ENCODE data around the gene FOXP3. TPM values are rescaled to one million over a fixed set of nuclear protein-coding genes. Genes with fewer than 3 reads are reported as not detected.

FOXP3 gene
- total RNA-seq, 1 experiment from 2014 or later: 0.68 TPM

DNA sequence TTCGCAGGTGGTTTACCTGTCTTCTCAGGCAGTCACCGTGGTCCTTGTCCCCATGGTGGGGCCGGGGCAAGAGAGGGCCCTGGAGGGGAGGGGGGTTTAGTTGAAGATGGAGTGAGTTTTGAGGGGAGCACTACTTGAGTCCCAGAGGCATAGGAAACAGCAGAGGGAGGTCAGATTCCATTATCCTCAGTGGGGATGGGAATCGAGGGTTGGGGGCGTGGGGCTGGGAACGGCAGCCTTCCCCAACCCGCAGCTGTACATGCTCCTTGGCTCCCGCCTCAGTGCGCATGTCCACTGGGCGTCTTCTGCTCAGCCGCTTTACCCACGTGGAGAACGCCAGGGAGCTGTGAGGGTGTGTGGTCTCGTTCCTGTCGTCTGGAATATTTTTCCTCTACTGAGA, 38.8 kb upstream of the FOXP3 start, which contains the start of gene GAGE10:
TSS of gene GAGE10 (plus strand) at position 301 of the 400 bp plus-strand sequence. CDS start 1,214 bp downstream, outside the sequence.
- Histone ChIP-seq H3K9ac (ENCODE audit: extremely low read depth, insufficient read length, low read length) (no peak within 1 kb of the TSS), H2AK5ac (ENCODE audit: insufficient read length, low read length) (no peak within 1 kb of the TSS), H3K9me3 (ENCODE audit: control insufficient read depth, low read depth, low read length) (peaks cover 38% of the 10 kb centered on the region), H4K20me1 (ENCODE audit: control insufficient read depth, insufficient read depth, insufficient read length) (no peaks in the 10 kb centered on the region), H3K18ac (ENCODE audit: insufficient read length, low read depth, low read length) (no peak within 1 kb of the TSS), H3K23me2 (ENCODE audit: insufficient read length, low read depth, low read length, poor library complexity, severe bottlenecking) (no peaks in the 10 kb centered on the region), H3T11ph (ENCODE audit: low read length) (no peak within 1 kb of the TSS), H2AFZ (ENCODE audit: low read length) (no peak within 1 kb of the TSS), H4K8ac (replicated peaks; ENCODE audit: insufficient read length, low read depth, low read length) (no peak within 1 kb of the TSS), H3K27ac (ENCODE audit: insufficient read length, low read depth, low read length) (no peak within 1 kb of the TSS), H2BK20ac (ENCODE audit: low read depth, low read length, poor library complexity, severe bottlenecking) (no peak within 1 kb of the TSS), H3K14ac (ENCODE audit: insufficient read depth, low read length) (no peak within 1 kb of the TSS), H3K79me1 (ENCODE audit: insufficient read depth, low read depth, low read length, poor library complexity, severe bottlenecking) (no peaks in the 10 kb centered on the region), H3K4ac (ENCODE audit: low read depth, low read length) (no peak within 1 kb of the TSS), H3K56ac (ENCODE audit: insufficient read length, low read depth, low read length) (no peak within 1 kb of the TSS), H4K91ac (ENCODE audit: insufficient read length, low read depth, low read length) (no peak within 1 kb of the TSS), H2BK12ac (ENCODE audit: insufficient read length, low read depth, low read length) (no peak within 1 kb of the TSS), H4K5ac (ENCODE audit: insufficient read length, low read depth, low read length) (no peak within 1 kb of the TSS), H3K27me3 (ENCODE audit: insufficient read depth, low read length) (no peaks in the 10 kb centered on the region), H3K79me2 (ENCODE audit: insufficient read depth, low read length) (no peaks in the 10 kb centered on the region), H3K4me1 (ENCODE audit: insufficient read depth, low read length) (no peaks in the 10 kb centered on the region), H2BK15ac (ENCODE audit: low read depth, low read length) (no peak within 1 kb of the TSS), H3K4me2 (ENCODE audit: insufficient read depth, insufficient read length, low read length) (no peak within 1 kb of the TSS), H2BK120ac (ENCODE audit: low read depth, low read length, poor library complexity, severe bottlenecking) (no peak within 1 kb of the TSS), H2BK5ac (ENCODE audit: insufficient read length, low read length) (no peak within 1 kb of the TSS), H3K23ac (ENCODE audit: insufficient read length, low read depth, low read length) (no peak within 1 kb of the TSS)
- WGBS (ENCODE audit: extremely low coverage, insufficient read length, low lambda C conversion rate): no CpG with 5 or more reads among the region's 15 CpGs
- no peak within 1 kb of the TSS for H3K4me3 Mint-ChIP-seq
- peaks cover 5 to 11% (median 6%) of the 10 kb centered on the region in 3 experiments; a peak in 3 of 7 replicates for H3K36me3 Mint-ChIP-seq (ENCODE audit: insufficient read depth in 1 of 3, low read depth in 3 of 3)
- peaks cover 2% of the 10 kb centered on the region; the same call in 1 of the 2 replicates for H3K27me3 Mint-ChIP-seq (ENCODE audit: low read depth)
- DNase-seq: no peak
- H3K9me3 Mint-ChIP-seq: peaks cover 65 to 71% of the 10 kb centered on the region in 2 experiments
- no peak within 1 kb of the TSS; a peak in 2 of 7 replicates for H3K27ac Mint-ChIP-seq
- peaks cover 10 to 13% of the 10 kb centered on the region in 2 experiments for H3K4me1 Mint-ChIP-seq
- TF ChIP-seq, protein P1, sequence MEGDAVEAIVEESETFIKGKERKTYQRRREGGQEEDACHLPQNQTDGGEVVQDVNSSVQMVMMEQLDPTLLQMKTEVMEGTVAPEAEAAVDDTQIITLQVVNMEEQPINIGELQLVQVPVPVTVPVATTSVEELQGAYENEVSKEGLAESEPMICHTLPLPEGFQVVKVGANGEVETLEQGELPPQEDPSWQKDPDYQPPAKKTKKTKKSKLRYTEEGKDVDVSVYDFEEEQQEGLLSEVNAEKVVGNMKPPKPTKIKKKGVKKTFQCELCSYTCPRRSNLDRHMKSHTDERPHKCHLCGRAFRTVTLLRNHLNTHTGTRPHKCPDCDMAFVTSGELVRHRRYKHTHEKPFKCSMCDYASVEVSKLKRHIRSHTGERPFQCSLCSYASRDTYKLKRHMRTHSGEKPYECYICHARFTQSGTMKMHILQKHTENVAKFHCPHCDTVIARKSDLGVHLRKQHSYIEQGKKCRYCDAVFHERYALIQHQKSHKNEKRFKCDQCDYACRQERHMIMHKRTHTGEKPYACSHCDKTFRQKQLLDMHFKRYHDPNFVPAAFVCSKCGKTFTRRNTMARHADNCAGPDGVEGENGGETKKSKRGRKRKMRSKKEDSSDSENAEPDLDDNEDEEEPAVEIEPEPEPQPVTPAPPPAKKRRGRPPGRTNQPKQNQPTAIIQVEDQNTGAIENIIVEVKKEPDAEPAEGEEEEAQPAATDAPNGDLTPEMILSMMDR (conservative IDR thresholded peaks at IDR 0.05): no peak
